Measurements from ENCODE around the gene HCRTR1.

Gene HCRTR1

DNA sequence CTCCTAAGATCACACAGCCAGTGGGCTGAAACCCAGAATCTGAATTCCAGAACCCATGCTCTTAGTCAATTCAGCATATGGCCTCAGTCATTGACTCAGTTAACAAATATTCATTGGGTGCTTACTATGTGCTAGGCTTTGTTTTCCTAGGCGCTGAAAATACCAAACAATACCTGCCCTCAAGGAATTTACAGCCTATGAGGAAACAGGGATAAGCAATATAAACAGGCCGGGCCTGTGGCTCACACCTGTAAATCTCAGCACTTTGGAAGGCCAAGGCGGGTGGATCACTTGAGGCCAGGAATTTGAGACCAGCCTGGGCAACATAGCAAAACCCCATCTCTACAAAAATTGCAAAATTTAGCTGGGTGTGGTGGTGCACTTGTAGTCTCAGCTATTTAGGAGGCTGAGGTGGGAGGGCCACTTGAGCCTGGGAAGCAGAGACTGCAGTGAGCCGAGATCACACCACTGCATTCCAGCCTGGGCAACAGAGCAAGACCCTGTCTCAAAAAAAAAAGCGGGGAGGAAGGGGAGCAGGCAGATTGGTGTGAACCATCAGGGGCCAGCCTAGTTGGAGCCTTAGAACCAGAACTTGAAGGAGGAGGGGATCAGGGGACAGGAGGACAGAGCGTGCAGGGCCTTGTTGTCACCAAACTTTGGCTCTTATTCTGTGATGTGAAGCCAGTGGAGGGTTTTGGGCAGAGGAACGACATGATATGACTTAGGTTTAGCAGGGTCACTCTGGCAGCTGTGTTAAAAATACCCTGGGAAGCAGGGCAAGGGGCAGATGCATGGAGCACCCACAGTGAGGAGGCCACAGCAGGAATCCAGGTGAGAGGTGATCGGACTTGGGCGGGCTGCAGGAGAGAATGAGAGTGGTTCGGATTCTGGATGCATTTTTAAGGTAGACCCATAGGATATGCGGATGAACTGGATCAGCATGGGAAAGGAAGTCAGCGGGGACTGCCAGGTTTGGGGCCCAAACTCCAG is 35.4 kb upstream of the HCRTR1 start:
- H3K4me3 ChIP-seq (ENCODE audit: low read depth, low read length) = no peak overlapping the region
- TF ChIP-seq ZBTB21 (tag by site-specific recombination; IDR thresholded peaks at IDR 0.05) = no peak
- no peak for TF ChIP-seq GLIS2 (tag by site-specific recombination; IDR thresholded peaks at IDR 0.05)
- TF ChIP-seq ZNF792 (tag by site-specific recombination; IDR thresholded peaks at IDR 0.05) = no peak
- TF ChIP-seq ZNF121 (tag by site-specific recombination; IDR thresholded peaks at IDR 0.05) = peak; percentile 88
- TF ChIP-seq ZNF560 (tag by site-specific recombination; IDR thresholded peaks at IDR 0.05; ENCODE audit: borderline replicate concordance) = no peak
- peak; percentile 48 for TF ChIP-seq ZBTB20 (tag by site-specific recombination; IDR thresholded peaks at IDR 0.05)
- H3K36me3 ChIP-seq (ENCODE audit: control insufficient read depth in 2 of 2, insufficient read depth in 1 of 2, low read length in 2 of 2) = no peaks in the 10 kb centered on the region
- ChIA-PET CTCF (interaction anchor here (1.2 to 1.7 kb wide), 2 partner anchors 11 to 33 kb away, joined by 6 to 8 read pairs; no protein-coding TSS in a partner anchor), POLR2A (no interaction called here)
- H3K4me1 ChIP-seq (ENCODE audit: control insufficient read depth, insufficient read depth, low read length) = no peaks in the 10 kb centered on the region
- no peak overlapping the region for H3K27ac ChIP-seq (ENCODE audit: extremely low read depth, low read depth, low read length)
- H3K9me3 ChIP-seq (ENCODE audit: control insufficient read depth, insufficient read depth, low read depth, low read length) = no peaks in the 10 kb centered on the region

DNA sequence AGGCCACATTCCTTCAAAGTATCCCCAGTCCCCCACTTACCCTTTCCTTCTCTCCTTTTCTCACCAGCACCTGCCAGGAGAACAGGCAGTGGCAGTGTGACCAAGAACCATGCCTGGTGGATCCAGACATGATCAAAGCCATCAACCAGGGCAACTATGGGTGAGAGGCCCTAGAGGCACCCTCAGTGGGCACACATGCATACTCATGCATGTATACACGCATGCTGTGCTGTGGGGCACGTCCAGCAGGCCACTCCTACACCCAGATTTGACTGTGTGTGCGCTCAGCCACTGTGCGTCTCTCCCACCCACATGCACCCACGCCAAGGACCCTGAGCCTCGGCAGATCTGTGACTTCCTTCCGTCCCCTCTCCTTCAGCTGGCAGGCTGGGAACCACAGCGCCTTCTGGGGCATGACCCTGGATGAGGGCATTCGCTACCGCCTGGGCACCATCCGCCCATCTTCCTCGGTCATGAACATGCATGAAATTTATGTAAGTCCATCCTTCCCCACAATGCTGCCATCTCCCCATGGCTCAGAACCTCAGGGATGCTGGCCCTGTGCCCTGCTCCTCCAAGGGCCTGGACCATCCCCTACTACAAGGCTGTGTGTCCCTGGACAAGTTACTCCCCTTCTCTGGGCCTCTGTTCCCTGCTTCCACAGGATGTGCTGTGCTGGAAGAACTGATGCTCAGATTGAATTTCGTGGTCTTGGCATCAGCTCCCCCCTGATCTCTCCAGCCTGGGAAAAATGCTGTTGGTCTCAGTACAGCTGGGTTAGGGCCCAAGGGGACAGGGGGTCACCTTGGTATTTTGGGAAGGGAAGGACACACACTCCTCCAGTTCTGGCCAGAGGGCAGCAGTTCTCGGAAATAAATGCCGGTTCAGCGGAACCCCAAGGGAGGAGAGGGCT is 34.2 kb upstream of the HCRTR1 start:
- POLR2A ChIA-PET = interaction anchor here (1.2 kb wide), 1 partner anchor 35 kb away, joined by 4 read pairs; no protein-coding TSS in a partner anchor
- no peak overlapping the region for H3K27ac ChIP-seq (ENCODE audit: extremely low read depth, low read depth, low read length)
- no peaks in the 10 kb centered on the region for H3K36me3 ChIP-seq (ENCODE audit: control insufficient read depth in 2 of 2, insufficient read depth in 1 of 2, low read length in 2 of 2)
- no peaks in the 10 kb centered on the region for H3K9me3 ChIP-seq (ENCODE audit: control insufficient read depth, insufficient read depth, low read depth, low read length)
- CTCF ChIA-PET = interaction anchor here (0.7 to 2.7 kb wide), 2 partner anchors 13 to 19 kb away, joined by 3 to 12 read pairs; no protein-coding TSS in a partner anchor
- H3K4me3 ChIP-seq (ENCODE audit: low read depth, low read length) = no peak overlapping the region
- H3K4me1 ChIP-seq (ENCODE audit: control insufficient read depth, insufficient read depth, low read length) = no peaks in the 10 kb centered on the region
- TF ChIP-seq, protein P1, sequence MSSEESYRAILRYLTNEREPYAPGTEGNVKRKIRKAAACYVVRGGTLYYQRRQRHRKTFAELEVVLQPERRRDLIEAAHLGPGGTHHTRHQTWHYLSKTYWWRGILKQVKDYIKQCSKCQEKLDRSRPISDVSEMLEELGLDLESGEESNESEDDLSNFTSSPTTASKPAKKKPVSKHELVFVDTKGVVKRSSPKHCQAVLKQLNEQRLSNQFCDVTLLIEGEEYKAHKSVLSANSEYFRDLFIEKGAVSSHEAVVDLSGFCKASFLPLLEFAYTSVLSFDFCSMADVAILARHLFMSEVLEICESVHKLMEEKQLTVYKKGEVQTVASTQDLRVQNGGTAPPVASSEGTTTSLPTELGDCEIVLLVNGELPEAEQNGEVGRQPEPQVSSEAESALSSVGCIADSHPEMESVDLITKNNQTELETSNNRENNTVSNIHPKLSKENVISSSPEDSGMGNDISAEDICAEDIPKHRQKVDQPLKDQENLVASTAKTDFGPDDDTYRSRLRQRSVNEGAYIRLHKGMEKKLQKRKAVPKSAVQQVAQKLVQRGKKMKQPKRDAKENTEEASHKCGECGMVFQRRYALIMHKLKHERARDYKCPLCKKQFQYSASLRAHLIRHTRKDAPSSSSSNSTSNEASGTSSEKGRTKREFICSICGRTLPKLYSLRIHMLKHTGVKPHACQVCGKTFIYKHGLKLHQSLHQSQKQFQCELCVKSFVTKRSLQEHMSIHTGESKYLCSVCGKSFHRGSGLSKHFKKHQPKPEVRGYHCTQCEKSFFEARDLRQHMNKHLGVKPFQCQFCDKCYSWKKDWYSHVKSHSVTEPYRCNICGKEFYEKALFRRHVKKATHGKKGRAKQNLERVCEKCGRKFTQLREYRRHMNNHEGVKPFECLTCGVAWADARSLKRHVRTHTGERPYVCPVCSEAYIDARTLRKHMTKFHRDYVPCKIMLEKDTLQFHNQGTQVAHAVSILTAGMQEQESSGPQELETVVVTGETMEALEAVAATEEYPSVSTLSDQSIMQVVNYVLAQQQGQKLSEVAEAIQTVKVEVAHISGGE (tag by site-specific recombination; conservative IDR thresholded peaks at IDR 0.05; ENCODE audit: low read depth) = no peak
- TF ChIP-seq ZNF138 (tag by site-specific recombination; IDR thresholded peaks at IDR 0.05; ENCODE audit: borderline replicate concordance) (no peak), KLF9 (tag by site-specific recombination; IDR thresholded peaks at IDR 0.05; ENCODE audit: low read depth) (no peak), ZFHX2 (tag by site-specific recombination; conservative IDR thresholded peaks at IDR 0.05) (peak; percentile 57), SCRT1 (tag by site-specific recombination; IDR thresholded peaks at IDR 0.05; ENCODE audit: borderline replicate concordance) (no peak), ZNF768 (tag by site-specific recombination; IDR thresholded peaks at IDR 0.05) (peak; percentile 75), ZNF837 (tag by site-specific recombination; IDR thresholded peaks at IDR 0.05) (no peak), EGR2 (tag by site-specific recombination; IDR thresholded peaks at IDR 0.05; ENCODE audit: low read depth) (0 out of 2 replicates have a peak, but pooled peaks have one; percentile 28), ZNF624 (tag by site-specific recombination; IDR thresholded peaks at IDR 0.05) (no peak), ZNF514 (tag by site-specific recombination; IDR thresholded peaks at IDR 0.05) (no peak)
- TF ChIP-seq, protein P2, sequence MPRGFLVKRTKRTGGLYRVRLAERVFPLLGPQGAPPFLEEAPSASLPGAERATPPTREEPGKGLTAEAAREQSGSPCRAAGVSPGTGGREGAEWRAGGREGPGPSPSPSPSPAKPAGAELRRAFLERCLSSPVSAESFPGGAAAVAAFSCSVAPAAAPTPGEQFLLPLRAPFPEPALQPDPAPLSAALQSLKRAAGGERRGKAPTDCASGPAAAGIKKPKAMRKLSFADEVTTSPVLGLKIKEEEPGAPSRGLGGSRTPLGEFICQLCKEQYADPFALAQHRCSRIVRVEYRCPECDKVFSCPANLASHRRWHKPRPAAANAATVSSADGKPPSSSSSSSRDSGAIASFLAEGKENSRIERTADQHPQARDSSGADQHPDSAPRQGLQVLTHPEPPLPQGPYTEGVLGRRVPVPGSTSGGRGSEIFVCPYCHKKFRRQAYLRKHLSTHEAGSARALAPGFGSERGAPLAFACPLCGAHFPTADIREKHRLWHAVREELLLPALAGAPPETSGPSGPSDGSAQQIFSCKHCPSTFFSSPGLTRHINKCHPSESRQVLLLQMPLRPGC (tag by site-specific recombination; IDR thresholded peaks at IDR 0.05) = no peak
- TF ChIP-seq, protein P3, sequence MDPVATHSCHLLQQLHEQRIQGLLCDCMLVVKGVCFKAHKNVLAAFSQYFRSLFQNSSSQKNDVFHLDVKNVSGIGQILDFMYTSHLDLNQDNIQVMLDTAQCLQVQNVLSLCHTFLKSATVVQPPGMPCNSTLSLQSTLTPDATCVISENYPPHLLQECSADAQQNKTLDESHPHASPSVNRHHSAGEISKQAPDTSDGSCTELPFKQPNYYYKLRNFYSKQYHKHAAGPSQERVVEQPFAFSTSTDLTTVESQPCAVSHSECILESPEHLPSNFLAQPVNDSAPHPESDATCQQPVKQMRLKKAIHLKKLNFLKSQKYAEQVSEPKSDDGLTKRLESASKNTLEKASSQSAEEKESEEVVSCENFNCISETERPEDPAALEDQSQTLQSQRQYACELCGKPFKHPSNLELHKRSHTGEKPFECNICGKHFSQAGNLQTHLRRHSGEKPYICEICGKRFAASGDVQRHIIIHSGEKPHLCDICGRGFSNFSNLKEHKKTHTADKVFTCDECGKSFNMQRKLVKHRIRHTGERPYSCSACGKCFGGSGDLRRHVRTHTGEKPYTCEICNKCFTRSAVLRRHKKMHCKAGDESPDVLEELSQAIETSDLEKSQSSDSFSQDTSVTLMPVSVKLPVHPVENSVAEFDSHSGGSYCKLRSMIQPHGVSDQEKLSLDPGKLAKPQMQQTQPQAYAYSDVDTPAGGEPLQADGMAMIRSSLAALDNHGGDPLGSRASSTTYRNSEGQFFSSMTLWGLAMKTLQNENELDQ (tag by site-specific recombination; IDR thresholded peaks at IDR 0.05; ENCODE audit: low read depth) = no peak

Measured in HEK293 (cell line).